Inflammatory macrophage treated with lipopolysaccharide for 4 hours (primary cell): ENCODE results near the gene UCN2.

Experiments used
- DNase-seq: peaks from one replicate; pipeline ENCODE4 v3.0.0-alpha.2; 2020

The UCN2 gene

DNA sequence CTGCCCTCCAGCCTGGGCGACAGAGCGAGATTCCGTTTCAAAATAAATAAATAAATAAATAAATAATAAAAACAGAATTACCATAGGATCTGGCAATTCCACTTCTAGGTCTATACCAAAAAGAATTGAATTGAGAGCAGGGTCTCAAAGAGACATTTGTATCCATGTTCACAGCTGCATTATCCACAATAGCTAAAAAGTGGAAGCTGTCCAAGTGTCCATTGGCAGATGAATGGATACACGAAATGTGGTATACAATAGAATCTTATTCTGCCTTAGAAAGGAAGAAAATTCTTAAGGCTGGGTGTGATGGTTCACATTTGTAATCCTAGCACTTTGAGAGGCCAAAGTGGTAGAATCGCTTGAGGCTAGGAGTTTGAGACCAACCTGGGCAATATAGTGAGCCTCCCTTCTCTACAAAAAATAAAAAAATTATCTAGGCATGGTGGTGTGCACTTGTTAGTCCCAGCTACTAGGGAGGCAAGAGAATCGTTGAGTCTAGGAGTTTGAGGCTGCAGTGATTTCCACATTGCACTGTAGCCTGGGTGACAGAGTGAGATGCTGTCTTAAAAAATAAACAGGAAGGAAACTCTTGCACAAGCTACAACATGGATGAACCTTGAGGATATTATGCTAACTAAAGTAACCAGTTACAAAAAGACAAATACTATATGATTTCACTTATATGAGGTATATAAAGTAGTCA lies 31.2 kb downstream of the UCN2 start:
- peak; percentile 75 for DNase-seq

DNA sequence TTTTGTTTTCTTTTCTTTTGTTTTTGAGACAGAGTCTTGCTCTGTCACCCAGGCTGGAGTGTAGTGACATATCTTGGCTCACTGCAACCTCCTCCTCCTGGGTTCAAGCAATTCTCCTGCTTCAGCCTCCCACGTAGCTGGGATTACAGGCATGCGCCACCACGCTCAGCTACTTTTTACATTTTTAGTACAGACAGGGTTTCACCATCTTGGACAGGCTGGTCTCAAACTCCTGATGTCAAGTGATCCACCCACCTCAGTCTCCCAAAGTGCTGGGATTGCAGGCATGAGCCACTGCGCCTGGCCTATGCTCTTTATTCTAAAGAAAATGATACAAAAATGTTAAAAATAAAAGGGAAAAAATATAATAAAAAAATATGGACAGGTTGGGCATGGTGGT lies 32.9 kb downstream of the UCN2 start:
- peak; percentile 37 for DNase-seq

DNA sequence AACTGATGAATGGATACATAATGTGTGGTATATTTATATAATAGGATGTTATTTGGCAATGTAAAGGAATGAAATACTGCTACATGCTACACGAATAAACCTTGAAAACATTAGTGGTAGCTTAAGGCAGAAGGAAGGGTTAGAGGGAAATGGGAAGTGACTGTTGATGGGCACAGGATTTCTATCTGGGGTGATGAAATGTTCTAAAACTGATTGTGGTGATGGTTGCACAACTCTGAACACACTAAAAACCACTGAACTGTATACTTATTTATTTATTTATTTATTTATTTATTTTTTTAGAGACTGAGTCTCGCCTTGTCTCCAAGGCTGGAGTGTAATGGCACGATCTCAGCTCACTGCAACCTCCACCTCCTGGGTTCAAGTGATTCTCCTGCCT lies 34.8 kb downstream of the UCN2 start:
- DNase-seq, result peak; percentile 82

DNA sequence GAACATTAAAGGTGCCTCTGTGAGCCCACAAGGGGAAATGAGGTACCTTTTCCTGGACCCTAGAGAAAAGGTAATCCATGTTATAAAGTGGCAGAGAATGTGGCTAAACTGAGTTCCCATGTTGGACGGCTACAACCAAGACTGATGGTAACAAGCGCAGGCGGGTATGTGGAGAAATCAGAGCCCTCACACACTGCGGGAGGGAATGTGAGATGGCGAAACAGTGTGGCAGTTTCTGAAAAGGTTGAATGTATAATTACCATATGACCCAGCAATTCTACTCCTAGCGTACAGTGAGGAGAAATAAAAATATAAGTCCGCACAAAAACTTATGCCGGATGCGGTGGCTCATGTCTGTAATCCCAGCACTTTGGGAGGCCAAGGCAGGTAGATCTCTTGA lies 35.5 kb downstream of the UCN2 start:
- peak; percentile 78 for DNase-seq

DNA sequence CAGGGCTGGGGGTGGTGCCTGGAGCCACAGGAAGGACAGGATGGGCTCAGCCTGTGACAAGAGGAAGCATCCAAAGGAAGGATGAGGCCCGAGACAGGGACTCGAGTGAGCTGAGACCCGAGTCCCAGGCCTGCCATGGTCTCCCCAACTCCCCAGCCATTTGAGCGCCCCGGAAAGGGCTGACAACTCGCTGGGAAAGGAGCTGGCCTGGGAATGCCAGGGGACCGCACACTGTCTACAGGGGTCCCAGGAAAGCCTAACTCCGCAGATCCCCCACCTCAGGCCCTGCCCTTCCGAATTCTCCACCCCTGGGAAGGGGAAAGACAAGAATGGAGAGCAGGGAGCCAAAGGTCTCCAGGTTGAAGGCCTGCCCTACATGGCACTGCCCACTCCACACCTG lies 38.6 kb downstream of the UCN2 start:
- DNase-seq, result no peak

DNA sequence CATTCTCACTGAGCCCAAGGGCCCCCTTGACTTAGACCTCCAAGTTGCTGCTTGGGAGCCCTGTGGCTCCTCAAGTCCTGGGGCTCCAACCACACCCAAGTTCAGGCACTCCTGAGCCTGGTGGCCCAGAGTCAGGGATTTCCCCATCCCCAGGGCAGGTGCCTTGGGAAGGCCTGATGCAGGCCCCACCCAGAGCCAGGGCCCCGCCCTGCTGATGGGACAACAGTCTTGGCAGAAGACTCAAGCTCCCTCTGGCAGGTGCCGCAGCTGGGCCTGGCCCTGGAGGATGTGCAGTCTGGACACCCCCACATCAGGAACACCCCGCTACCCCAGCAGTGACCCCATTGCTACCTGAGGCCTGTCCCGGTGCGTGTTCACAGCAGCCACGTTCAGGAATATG lies 41.9 kb downstream of the UCN2 start:
- DNase-seq, result no peak

DNA sequence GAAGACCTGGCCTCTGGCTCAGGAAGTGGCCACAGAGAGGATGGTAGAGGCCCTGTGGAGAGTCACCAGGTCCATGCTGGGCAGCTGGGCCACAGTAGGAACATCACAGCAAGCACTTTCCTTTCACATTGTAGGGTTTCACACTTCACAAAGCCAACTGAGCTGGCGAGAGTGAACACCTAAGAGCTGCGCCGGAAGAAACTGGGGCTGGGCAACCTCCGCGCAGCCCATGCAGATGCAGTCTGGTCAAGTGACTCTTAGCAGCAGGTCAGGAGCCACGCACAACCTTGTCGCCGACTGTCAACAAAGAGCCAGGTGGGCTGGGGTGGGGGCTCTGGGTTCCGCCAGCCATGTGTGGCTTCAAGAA lies 44.3 kb downstream of the UCN2 start:
- no peak for DNase-seq

DNA sequence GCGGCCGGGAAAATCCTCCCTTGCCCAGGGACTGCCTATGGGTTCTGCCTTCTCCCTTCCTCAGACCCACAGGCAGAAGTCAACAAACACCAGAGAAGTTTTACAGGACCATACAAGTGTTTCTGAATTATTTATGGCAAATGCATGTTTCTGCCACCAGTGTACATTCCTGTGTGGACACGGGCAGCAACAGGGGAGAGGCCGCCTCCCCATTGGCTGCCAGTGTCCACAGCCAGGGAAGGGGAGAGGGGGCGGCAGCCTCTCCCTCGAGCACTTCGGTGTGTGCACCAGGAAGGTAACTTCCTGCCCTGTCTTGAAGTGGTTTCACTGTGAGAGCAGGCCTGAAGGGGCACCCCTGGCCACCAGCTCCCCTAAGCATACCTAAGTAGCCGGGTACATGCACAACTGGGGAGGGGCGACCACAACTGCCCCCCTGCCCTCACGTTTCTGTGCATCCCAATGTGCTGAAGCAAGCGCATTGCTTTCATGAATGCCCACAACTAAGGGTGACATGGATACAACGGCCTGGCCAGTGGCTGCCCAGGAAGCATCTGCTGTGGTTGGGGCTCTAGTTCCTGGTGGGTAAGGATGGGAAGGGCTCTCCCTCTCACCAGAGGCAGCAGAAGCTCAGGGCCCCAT lies 44.8 kb downstream of the UCN2 start:
- no peak for DNase-seq

DNA sequence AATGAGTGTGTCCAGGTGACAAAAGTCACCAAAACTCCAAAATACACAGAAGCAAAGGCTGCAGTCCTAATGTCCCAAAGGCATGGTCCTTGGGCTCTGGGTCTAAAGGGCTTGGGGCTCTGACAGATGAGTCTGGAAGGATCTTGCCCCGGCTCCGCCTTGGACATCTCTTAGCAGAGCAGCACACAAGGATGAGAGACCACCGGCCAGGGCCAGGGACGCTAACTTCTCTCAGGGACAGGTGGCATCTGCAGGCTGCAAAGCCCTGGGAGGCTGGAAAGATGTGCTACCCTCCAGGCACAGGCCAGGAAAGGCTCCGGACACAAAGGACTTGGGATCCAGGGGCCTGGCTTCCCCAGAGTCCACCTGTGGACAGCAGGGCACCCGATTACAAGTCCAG lies 45.5 kb downstream of the UCN2 start:
- DNase-seq, result no peak

DNA sequence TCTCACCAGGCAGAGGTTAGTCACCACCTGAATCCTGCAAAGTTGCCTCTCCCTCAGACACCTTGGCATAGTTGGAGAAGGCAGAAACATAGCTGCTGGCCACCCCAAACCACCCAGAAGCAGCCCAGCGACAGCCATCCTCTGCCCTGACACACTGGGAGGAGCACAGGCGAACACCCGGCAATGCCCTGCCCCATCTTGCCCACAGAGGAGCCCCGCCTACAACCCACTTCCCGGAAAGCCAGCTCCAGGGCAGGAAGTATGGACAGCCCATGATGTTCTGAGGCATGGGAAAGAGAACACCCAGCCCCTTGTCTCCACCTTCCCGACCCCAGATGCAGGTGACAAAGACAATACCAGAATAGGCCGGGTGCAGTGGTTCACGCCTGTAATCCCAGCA lies 47.0 kb downstream of the UCN2 start:
- DNase-seq, result no peak

DNA sequence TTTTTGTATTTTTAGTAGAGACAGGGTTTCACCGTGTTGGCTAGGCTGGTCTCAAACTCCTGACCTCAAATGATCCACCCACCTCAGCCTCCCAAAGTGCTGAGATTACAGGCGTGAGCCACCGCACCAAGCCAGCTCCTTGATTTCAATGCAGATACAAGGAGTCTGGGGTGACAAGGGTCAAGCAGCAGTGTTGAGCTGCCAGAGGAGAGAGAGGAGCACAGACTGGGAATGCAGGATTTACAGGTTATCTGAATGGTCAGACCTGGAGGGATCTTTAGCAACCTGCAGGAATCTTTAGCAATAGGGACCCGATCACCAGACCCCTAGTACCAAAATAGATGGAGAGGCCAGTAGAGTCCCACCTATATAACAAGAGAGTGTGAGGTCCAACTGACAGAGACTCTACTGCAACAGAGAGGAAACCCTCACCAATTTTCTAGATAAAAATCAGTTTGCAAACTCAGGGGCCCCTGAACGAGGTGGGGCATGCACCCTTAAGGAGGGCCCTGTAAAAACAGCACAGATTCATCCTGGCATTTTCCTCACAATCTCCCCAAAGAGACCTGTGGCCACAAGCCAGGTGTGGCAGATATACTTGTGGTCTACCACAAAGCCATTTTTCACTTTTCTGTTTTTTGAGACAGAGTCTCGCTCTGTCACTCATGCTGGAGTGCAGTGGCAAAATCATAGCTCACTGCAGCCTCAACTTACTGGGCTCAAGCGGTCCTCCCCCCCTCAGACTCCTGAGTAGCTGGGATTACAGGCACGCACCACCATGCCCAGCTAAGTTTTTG lies 49.0 kb downstream of the UCN2 start:
- DNase-seq, result no peak
